HG02870 (cell line): ENCODE data around the gene TCOF1.
"Not testable (repeated sequence)": the region's sequence is repeated elsewhere in the genome, so short reads cannot be mapped to it uniquely, and the experiment has no call there.

Experiments
- ATAC-seq: cut with Tn5 transposase; IDR thresholded peaks from one replicate; pipeline ENCODE4 v1.9.1; 2021; ENCODE audit warnings: mild to moderate bottlenecking, moderate library complexity; ENCODE audit not compliant: unreplicated experiment

The TCOF1 gene

DNA sequence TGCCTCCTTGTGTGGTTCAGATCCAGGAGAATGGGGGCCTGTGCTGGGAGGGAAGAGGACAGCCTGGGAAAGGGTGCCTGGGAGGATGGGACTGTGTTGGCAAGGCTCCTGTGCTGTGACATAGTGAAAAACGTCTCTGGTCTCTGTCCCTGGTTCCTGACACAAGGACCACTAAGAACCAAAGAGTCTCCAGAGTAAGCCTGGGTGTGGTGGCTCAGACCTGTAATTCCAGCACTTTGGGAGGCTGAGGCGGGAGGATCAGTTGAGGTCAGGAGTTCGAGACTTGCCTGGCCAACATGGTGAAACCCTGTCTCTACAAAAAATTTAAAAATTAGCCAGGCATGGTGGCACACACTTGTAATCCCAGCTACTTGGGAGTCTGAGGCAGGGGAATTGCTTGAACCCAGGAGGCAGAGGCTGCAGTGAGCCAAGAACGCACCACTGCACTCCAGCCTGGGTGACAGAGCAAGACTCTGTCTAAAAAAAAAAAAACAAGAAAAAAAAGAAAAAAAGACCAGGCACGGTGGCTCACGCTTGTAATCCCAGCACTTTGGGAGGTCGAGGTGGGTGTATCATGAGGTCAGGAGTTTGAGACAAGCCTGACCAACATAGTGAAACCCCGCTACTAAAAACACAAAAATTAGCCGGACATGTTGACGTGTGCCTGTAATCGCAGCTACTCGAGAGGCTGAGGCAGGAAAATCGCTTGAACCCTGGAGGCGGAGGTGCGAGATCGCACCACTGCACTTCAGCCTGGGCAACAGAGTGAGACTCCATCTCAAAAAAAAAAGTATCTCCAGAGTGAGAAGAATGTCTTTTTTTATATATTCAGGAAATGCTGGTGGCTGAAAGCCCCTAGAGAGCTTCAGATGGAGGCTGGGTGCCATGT lies 56.6 kb downstream of the TCOF1 start:
- not testable (repeated sequence) for ATAC-seq

DNA sequence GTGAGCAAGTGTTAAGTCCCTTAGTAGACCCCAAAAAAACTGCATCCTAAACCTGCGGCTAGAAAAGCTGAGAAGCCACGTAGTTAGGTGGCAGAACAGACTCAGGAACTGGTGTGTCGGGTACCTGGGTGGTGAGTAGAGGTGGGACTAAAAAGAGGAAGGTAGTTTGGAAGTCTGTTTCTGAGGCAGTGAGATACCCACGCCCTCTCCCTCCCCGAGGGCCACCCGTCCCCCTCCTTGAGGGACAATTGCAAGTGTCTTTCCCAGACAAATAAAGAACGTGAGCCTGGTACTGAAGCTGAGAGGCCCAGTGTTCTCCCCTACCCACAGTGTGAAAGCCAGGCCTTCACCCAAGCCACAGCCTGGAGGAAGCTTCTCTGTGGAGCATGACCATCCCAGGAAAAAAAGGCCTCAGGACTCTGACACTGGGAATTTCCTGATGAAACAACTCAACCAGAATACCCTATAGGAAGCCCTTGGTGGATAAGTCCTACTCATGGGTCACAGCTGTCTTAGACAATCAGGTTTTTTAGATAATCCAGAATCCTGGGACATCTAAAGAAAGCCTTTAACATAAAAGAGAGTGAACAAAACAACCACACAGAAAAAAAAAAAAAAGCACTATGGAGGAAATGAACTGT lies 62.3 kb downstream of the TCOF1 start:
- ATAC-seq: no peak

DNA sequence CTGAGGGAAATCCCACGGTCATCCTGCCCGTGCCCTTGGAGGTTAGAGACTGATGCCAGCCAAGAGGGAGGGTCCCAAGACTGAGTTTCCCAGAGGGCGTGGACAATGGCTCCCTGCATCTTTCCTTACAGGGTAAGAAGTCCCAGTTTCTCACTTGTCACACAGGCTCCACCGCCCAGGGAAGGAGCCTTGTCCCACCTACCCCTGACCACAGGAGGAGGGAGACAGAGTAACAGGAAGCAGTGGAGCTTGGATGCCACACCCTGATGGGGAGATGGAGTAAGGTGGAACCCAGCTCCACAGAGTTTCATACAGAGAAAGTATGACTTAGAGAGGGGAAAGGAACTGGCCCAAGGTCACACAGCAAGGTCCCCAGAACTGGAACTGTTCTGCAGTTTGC lies 64.6 kb downstream of the TCOF1 start:
- ATAC-seq: no peak

DNA sequence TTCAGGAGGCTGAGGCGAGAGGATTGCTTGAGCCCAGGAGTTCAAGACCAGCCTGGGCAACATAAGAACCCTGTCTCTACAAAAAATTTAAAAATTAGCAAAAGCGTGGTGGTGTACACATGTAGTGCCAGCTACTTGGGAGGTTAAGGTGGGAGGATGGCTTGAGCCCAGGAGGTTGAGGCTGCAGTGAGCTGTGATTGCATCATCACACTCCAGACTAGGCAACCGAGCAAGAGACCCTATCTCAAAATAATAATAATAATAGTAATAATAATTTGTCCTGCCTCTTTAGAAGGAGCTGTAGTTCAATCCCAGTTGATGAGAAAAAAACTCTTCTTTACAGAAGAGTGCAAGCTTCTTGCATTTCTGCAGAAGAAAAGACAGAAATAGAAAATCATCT lies 65.3 kb downstream of the TCOF1 start:
- no peak for ATAC-seq

DNA sequence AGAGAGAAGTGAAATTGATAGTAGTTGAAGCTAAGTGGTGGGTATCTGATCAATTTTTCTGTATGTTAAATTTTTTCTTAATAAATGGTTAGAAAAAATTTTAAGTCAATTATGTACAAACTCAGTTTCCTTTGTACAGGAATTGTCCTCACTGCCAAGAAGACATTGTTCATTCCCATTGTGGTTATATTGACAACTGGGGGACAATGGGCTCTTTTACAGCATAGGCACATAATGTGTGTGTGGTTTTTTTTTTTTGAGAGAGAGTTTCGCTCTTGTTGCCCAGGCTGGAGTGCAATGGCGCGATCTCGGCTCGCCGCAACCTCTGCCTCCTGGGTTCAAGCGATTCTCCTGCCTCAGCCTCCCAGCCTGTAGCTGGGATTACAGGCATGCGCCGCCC lies 68.7 kb downstream of the TCOF1 start:
- not testable (repeated sequence) for ATAC-seq

DNA sequence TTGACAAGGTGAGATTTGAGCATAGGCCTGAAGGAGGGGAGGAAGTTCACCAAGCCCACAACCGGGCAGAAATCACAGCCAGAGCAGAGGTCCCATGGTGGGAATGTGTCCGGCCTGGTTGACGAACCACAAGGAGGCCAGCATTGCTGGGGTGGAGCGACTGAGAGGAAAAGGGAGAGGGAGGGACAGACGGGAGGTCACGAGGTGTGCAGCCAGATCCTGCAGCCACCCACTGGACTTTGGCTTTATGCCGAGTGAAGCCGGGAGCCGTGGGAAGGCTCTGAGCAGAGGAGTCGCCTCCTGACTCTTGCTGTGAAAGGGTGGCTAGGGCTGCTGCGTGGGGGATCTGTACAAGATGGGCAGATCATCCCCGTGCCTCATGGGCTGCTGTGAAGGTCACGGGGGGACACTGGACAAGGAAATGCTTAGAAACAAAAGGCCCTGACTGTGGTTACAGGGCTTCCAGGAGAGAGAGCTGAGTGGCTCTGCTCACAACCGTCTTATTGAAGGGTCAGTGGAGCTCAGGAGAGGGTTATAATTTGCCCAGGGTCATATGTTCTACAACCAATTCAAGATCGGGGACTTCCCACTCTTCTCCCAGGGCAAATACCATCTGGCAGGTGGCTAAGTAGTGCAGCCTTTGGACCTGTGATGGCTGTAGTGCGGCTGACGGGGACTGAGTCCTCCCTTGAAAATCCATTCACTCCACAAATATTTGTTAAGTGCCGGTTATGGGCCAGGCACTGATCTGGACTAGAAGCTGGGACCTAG lies 70.8 kb downstream of the TCOF1 start:
- no peak for ATAC-seq

DNA sequence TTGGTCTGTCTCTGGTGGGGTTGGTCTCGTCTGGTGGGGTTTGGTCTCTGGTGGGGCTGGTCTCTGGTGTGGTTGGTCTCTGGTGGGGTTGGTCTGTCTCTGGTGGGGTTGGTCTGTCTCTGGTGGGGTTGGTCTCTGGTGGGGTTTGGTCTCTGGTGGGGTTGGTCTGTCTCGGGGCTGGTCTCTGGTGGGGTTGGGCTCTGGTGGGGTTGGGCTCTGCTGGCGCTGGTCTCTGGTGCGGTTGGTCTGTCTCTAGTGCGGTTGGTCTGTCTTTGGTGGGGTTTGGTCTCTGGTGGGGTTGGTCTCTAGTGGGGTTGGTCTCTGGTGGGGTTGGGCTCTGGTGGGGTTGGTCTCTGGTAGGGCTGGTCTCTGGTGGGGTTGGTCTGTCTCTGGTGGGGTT lies 71.5 kb downstream of the TCOF1 start:
- ATAC-seq: no peak

DNA sequence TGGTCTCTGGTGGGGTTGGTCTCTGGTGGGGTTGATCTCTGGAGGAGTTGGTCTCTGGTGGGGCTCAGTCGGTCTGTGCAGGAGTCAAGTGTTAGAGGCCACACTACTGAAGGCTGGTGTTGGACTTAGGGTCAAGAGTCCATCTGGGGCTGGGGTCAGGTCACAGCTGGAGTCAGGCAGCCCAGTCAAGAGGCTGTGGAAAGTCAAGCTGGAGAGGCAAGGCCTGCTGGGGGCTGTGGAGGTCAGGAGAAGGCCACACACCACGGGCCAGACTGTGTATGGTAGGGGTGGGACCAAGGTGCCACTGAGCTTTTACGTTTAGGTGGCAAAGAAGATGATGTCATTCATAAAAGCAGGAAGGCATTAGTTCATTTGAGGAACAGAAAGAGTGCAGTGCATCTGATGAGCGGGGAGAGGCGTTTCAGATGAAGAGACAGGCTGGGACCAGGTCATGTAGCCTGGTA lies 71.9 kb downstream of the TCOF1 start:
- ATAC-seq: peak; percentile 81

DNA sequence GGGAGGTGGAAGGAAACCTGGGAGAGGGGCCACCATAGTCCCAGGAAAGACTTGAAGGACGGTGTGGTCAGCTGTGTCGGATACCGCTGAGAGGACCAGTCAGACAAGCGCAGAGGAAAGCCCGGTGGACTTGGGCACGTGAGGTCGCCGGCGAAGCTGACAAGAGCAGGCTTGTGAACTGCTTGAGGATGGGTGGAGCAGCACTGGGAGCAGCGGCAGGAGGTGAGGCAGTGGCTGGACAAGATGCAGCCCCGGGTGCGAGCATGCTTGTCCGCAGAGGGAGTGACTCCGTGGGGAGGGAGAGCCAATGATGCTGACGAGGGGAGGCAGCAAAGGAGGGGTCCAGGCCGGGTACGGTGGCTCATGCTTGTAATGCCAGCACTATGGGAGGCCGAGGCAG lies 73.6 kb downstream of the TCOF1 start:
- no peak for ATAC-seq

DNA sequence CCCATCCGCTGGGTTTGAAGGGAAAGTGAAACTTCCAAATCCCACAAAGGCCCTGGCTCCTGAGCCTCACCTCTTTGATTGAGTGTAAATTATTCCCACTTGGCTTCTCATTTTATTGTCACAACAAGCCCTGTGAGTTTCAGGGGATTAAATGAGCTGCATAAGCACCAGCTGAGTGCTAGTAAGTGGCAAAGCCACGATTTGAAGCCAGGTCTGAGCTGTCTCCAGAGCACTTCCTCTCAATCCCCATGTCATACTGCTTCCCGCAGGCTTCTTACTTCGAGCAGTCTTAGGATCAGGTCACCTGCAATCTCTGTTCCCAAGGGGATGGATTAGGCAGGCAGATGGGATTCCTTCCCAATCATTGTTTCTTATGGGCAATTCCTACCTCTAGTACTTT lies 74.1 kb downstream of the TCOF1 start:
- no peak for ATAC-seq

DNA sequence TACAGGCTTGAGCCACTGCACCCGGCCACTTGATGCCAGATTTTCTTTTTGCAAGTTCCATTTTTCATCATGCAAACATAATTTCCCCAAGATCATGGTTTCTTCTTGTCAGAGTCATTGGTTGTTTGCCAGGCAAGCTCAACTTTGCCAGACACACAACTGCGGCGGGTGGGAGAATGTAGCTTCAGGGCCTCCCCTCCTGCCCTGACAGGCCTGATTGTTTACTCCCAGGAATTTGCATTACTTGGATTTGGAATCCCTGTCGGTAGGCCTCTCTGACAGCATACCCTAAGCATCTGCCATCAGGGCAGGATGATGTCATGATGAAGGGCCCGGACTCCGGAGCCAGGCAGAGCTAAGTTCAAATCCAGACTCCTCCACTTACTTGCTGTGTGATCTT lies 77.0 kb downstream of the TCOF1 start:
- no peak for ATAC-seq

DNA sequence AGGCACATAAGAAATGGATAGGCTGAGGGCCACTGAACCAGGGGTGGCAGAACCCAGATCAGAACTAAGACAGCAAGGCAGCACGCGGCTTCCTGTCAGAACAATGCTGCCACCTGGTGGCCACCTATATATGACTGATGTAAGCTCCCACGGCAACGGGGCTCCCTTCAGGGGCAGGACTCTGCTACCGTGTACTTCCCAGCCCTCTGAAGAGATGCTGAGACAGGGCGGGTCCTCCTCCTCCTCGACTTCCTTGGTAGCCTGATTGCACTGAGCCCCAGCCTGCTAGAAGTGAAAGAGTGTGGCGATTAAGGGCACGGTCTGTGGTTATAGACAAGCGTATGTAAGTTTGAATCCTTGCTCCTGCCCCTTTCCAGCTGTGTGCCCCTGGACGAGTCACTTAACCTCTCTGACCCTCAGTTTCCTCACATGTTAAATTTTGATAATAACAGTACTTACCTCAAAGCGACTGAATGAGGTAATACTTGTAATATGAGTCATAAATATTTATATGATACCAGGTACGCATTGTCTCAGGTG lies 78.7 kb downstream of the TCOF1 start:
- ATAC-seq: peak; percentile 93

DNA sequence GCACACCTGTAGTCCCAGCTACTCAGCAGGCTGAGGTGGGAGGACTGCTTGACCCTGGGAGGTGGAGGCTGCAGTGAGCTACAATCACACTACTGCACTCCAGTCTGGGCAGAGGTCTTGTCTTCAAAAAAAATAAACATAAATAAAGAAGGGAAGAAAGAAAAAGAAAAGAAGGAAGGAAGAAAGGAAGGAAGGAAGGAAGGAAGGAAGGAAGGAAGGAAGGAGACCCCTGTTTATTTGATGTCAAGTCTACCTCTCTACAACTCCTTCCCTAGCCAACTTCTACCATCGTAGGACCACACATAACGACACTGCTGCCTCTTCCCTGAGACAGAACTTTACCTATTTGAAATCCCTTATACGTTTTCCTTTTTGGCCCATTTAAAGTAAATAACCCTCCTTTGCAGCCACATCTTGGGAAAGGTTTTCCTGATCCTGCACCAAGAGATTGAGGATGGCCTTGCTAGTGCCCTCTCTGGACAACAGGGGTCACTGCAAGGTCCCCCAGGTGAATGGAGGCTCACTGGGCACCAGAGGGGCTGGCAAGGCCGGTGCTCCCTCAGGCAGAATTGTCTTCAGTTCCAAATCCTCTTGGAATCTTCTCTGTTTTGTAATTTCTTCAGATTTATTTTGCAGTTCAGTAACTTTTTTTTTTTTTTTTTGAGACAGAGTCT lies 81.5 kb downstream of the TCOF1 start:
- no peak for ATAC-seq

DNA sequence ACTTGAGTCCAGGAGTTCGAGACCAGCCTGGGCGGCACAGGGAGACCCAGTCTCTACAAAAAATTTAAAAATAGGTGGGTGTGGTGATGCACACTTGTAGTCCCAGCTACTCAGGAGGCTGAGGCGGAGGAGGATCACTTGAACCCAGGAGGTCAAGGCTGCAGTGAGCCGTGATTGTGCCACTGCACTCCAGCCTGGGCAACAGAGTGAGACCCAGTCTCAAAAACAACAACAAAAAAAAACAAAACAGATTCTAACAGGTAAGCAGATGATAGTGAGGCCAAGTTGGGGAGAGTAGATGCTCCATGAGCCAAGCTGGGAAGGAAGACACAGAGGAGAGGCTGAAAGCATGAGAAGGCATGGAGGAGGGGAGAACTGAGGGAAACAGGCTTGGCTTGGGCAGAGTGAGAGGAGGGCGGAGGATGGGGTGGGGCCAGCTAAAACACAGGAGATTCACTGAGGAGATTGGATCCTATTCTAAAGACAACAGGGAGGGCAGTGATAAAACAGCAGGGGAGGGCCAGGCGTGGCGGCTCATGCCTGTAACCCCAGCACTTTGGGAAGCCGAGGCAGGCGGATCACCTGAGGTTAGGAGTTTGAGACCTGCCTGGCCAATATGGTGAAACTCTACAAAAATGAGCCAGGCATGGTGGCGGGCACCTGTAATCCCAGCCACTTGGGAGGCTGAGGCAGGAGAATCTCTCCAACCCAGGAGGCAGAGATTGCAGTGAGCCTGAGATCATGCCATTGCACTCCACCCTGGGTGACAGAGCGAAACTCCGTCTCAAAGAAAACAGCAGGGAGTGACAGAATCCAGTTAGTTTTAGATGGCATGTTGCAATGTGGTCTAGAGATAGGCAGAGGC lies 83.7 kb downstream of the TCOF1 start:
- ATAC-seq: no peak

DNA sequence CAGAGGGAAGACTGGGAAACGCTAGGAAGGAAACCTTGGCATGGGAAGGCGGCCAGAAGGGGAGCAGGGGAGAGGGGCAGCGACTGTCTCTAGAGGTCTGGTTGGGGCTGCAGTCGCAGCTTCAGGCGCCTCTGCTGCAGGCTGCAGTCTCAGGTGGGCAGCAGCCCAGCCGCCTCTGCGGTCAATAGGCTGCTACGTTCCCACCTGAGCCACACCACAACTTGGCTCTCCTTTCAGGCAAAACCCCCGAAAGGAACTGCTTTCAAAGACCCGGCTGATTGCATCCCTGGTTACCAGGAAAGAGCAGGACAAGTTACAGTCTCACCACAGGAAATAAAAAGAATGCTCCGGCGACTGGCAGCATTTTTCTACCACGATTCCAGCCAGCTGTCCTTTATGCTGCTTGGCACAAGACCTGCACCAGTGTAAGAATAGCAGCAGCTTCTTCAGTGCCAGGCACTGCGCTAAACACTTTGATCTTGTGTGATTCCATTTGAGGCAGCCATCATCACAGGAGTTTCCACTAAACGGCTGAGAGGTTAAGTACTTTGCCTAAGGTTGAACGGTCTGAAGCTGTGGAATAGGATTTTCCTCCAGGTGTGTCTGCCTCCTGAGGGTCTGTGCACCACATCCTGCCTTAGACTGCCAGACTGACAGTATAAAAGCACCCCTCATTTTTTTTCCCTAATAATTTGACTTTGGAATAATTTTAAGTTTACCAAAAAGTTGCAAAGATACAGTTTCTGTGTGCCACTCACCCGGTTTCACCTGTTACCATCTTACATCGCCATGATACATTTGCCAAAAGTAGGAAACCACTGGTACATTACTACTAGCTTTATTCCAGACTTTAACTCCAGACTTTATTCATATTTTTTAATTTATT lies 84.6 kb downstream of the TCOF1 start:
- ATAC-seq: no peak

DNA sequence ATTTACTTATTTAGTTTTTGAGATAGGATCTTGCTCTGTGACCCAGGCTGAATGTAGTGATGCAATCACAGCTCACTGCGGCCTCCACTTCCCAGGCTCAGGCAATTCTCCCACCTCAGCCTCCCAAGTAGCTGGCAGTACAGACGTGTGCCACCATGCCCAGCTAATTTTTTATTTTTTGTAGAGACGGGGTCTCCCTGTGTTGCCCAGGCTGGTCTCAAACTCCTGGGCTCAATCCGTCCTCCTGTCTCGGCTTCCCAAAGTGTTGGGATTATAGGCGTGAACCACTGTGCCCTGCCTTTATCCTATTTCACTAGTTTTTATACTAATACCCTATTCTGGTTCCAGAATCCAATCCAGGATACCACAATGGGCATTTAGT lies 85.2 kb downstream of the TCOF1 start:
- ATAC-seq: no peak

DNA sequence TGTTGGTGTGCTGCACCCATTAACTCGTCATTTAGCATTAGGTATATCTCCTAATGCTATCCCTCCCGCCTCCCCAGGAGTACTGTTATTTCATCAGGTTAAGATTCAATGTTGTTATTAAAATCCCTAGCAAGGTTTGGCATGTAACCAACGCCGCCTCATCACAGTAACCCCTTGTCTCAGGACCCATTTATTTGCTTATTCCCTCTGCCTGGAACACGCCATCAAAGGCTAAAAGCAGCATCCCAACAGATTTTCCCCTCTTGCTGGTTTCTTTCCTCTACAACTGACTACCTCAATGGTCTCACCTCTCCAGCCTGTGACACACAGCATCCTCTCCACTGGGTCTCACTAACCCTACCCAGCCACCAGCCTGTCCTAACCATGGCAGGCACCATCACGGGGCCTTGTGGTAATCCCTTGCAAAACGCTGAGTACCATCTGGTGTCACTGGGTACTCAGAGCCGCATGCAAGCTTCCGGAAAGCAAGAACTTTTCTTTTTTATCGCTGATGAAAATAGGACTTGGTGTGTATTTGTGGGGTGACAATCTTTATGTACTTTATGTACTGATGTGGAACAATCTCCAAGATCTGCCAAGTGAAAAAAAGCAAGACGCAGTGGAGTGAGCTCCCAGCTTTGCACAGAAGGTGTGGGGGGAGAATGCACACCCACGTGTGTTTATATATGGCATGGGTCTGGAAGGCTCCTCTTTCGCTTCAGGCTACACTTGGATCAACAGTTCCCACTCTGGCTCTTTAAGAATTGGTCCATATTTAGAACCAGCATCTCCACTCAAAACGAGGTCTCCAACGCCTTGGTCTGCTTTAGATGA lies 86.0 kb downstream of the TCOF1 start:
- ATAC-seq: no peak

DNA sequence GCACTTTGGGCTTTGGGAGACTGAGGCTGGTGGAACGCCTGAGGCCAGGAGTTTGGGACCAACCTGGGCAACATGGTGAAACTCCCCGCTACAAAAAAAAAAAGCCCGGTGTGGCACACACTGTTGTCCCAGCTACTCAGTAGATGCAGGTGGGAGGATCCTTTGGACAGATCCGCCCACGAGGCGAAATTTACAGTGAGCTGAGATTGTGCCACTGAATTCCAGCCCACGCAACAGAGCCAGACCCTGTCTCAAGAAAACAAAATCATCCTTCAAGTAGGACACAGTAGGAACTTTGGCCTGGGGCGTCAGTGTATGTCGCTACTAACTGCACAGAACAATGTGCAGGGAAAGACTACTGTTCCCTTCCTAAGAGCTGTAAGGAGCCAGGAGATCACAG lies 87.3 kb downstream of the TCOF1 start:
- no peak for ATAC-seq
